ENCODE data around the gene DUSP5.

The DUSP5 gene

DNA sequence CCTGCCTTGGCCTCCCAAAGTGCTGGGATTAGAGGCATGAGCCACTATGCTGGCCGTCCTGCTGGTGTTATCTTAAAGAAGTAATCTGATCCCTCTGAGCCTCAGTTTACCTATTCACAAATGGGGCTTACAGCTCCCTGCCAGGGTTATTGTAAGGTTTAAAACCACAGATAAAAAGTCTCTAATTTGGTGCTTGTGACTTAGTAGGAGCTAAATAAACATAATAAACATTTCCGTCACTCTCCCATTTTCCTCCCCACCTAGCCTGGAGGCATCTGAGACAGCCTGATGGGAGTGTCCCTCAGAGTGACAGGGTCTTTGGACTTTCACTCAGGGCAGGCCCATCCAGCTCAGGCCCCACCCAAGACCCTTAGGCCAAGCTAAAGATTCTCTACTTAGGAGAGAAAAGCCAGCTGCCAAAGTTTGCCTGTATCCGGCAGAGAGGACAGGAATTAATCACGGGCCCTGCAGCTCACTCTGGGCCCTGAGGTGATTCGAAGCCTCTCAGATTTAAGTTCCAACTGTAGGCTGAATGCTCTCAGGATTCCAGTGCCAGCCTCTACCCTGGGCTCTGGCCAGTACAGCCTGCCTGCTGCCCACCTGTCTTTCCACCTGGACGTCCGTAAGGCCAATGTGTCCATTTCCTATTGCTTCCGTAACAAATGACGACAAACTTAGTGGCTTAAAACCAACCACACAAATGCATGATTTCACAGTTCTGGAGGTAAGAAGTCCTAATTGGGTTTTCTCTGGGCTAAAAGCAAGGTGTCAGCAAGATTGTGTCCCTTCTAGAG, 21.8 kb upstream of the DUSP5 start:
- H3K4me3 ChIP-seq (ENCODE audit: low read length): no peak overlapping the region
- H3K36me3 ChIP-seq (ENCODE audit: control insufficient read depth, low read length): no peaks in the 10 kb centered on the region
- H3K27ac ChIP-seq (ENCODE audit: low read depth, low read length): no peak overlapping the region
- H3K9me3 ChIP-seq (ENCODE audit: control insufficient read depth, insufficient read depth, low read length): no peaks in the 10 kb centered on the region
- no peaks in the 10 kb centered on the region for H3K79me2 ChIP-seq (ENCODE audit: control insufficient read depth, low read length)
- H3K4me2 ChIP-seq (ENCODE audit: low read length): no peak overlapping the region
- no peaks in the 10 kb centered on the region for H3K9me2 ChIP-seq (replicated peaks; ENCODE audit: control insufficient read depth, low read length)
- no peaks in the 10 kb centered on the region for H4K20me1 ChIP-seq (ENCODE audit: control insufficient read depth, insufficient read depth, low read depth, low read length)
- H3K4me1 ChIP-seq (ENCODE audit: control insufficient read depth, low read length): no peaks in the 10 kb centered on the region
- no peak for TF ChIP-seq EZH2phosphoT487 (IDR thresholded peaks at IDR 0.05; ENCODE audit: borderline replicate concordance, low read length)
- TF ChIP-seq, protein P1, sequence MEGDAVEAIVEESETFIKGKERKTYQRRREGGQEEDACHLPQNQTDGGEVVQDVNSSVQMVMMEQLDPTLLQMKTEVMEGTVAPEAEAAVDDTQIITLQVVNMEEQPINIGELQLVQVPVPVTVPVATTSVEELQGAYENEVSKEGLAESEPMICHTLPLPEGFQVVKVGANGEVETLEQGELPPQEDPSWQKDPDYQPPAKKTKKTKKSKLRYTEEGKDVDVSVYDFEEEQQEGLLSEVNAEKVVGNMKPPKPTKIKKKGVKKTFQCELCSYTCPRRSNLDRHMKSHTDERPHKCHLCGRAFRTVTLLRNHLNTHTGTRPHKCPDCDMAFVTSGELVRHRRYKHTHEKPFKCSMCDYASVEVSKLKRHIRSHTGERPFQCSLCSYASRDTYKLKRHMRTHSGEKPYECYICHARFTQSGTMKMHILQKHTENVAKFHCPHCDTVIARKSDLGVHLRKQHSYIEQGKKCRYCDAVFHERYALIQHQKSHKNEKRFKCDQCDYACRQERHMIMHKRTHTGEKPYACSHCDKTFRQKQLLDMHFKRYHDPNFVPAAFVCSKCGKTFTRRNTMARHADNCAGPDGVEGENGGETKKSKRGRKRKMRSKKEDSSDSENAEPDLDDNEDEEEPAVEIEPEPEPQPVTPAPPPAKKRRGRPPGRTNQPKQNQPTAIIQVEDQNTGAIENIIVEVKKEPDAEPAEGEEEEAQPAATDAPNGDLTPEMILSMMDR (IDR thresholded peaks at IDR 0.05; ENCODE audit: low read depth, low read length, poor library complexity, severe bottlenecking): no peak
- H3K27me3 ChIP-seq (ENCODE audit: control insufficient read depth, low read length): no peaks in the 10 kb centered on the region
- no peaks in the 10 kb centered on the region for H3F3A ChIP-seq (ENCODE audit: control insufficient read depth, insufficient read depth)

DNA sequence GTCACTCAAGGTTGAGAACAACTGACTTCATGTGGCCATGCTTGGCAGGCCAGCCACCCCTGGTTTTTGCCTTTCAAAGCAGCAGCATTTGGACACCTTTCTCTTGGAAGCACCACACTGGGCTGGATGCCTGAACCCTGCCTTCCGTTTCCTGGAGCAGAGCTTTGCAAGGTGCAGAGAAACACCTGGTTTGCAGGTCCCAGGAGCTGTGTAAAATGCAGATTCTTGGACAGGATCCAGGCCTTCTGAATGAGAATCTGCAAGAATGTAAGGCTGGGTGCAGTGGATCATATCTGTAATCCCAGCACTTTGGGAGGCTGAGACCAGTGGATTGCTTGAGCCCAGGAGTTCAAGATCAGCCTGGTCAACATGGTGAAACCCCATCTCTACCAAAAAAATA, 18.0 kb upstream of the DUSP5 start:
- no peaks in the 10 kb centered on the region for H3K9me2 ChIP-seq (replicated peaks; ENCODE audit: control insufficient read depth, low read length)
- H3K27ac ChIP-seq (ENCODE audit: low read depth, low read length): no peak overlapping the region
- H3K27me3 ChIP-seq (ENCODE audit: control insufficient read depth, low read length): 0 out of 2 replicates have a peak, but pooled peaks cover 3% of the 10 kb centered on the region
- no peaks in the 10 kb centered on the region for H3K79me2 ChIP-seq (ENCODE audit: control insufficient read depth, low read length)
- no peaks in the 10 kb centered on the region for H3F3A ChIP-seq (ENCODE audit: control insufficient read depth, insufficient read depth)
- TF ChIP-seq, protein P1 (IDR thresholded peaks at IDR 0.05; ENCODE audit: low read depth, low read length, poor library complexity, severe bottlenecking): no peak
- no peak for TF ChIP-seq EZH2phosphoT487 (IDR thresholded peaks at IDR 0.05; ENCODE audit: borderline replicate concordance, low read length)
- H4K20me1 ChIP-seq (ENCODE audit: control insufficient read depth, insufficient read depth, low read depth, low read length): no peaks in the 10 kb centered on the region
- H3K4me3 ChIP-seq (ENCODE audit: low read length): no peak overlapping the region
- no peaks in the 10 kb centered on the region for H3K36me3 ChIP-seq (ENCODE audit: control insufficient read depth, low read length)
- no peaks in the 10 kb centered on the region for H3K9me3 ChIP-seq (ENCODE audit: control insufficient read depth, insufficient read depth, low read length)
- H3K4me2 ChIP-seq (ENCODE audit: low read length): no peak overlapping the region
- H3K4me1 ChIP-seq (ENCODE audit: control insufficient read depth, low read length): no peaks in the 10 kb centered on the region

DNA sequence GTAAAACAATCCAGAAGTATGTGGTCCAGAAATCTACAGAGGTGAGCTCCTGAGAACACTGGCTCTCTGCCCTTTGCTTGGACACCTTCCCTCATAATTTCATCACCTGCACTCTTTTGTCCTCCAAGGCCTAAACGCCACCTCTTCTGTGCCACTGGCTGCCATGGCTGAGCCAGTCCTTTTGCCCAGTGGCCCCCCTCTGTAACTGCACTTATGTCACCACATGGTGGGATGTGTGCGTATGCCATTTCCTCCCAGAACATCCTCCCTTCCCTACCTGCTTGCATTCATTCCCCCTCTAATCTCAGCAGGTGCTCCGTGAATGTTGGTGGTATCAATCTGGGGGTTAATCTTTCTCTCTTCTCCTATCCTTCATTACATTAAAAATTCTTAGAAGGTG, 17.3 kb upstream of the DUSP5 start:
- TF ChIP-seq, protein P1 (IDR thresholded peaks at IDR 0.05; ENCODE audit: low read depth, low read length, poor library complexity, severe bottlenecking): no peak
- no peak for TF ChIP-seq EZH2phosphoT487 (IDR thresholded peaks at IDR 0.05; ENCODE audit: borderline replicate concordance, low read length)
- Histone ChIP-seq H3F3A (ENCODE audit: control insufficient read depth, insufficient read depth) (no peaks in the 10 kb centered on the region), H3K27me3 (ENCODE audit: control insufficient read depth, low read length) (peaks cover 5% of the 10 kb centered on the region; the same call in 1 of the 2 replicates), H3K27ac (ENCODE audit: low read depth, low read length) (no peak overlapping the region), H4K20me1 (ENCODE audit: control insufficient read depth, insufficient read depth, low read depth, low read length) (no peaks in the 10 kb centered on the region), H3K4me1 (ENCODE audit: control insufficient read depth, low read length) (no peaks in the 10 kb centered on the region), H3K79me2 (ENCODE audit: control insufficient read depth, low read length) (no peaks in the 10 kb centered on the region), H3K36me3 (ENCODE audit: control insufficient read depth, low read length) (no peaks in the 10 kb centered on the region), H3K4me3 (ENCODE audit: low read length) (no peak overlapping the region), H3K9me2 (replicated peaks; ENCODE audit: control insufficient read depth, low read length) (no peaks in the 10 kb centered on the region), H3K4me2 (ENCODE audit: low read length) (no peak overlapping the region), H3K9me3 (ENCODE audit: control insufficient read depth, insufficient read depth, low read length) (no peaks in the 10 kb centered on the region)

Data from DOHH2 (cell line).